Panc1 (cell line): ENCODE measurements around the gene FUS. TPM values are rescaled to one million over a fixed set of nuclear protein-coding genes. Genes with fewer than 3 reads are reported as not detected.

ENCODE experiments used
- ATAC-seq: fragments of 200-7000 bp; cut with Tn5 transposase; 2 replicates; pipeline ENCODE4 v1.9.1; 2020; ENCODE audit warnings: mild to moderate bottlenecking, moderate library complexity
- BruUV-seq: library from RNA; stranded (reverse); fragments of 400-500 nt; replicated peaks from 2 replicates; lab custom pipeline; 2021; lab: Mats Ljungman, UMichigan
- CTCF ChIA-PET: fragments of 300-600 bp; sonication (Branson Sonifier 250); formaldehyde crosslinking; loops from one replicate; lab custom pipeline; 2022; ENCODE audit warnings: antibody characterized with exemption; lab: Charles Lee
- POLR2A ChIA-PET: fragments of 300-600 bp; sonication (Branson Sonifier 250); formaldehyde crosslinking; loops from one replicate; lab custom pipeline; 2022; ENCODE audit warnings: antibody characterized with exemption; lab: Charles Lee
- DNase-seq: peaks from one replicate; pipeline ENCODE4 v3.0.0-alpha.2; 2010; ENCODE audit warnings: low read depth, low spot score
- H3K27ac ChIP-seq: 2 replicates; pipeline ENCODE4 v1.5.1; 2011; ENCODE audit warnings: mild to moderate bottlenecking, low read length, inconsistent platforms
- H3K27me3 ChIP-seq: fragments of 200-500 bp; sonication (Bioruptor generic); 2 replicates; pipeline ENCODE4 v1.6.0; 2014; ENCODE audit warnings: low read length, inconsistent platforms; ENCODE audit not compliant: control insufficient read depth, insufficient read depth
- H3K36me3 ChIP-seq: fragments of 200-500 bp; sonication (Bioruptor generic); 2 replicates; pipeline ENCODE4 v1.5.1; 2014; ENCODE audit warnings: inconsistent platforms, mild to moderate bottlenecking, low read length, moderate library complexity; ENCODE audit not compliant: control insufficient read depth, insufficient read depth
- H3K4me1 ChIP-seq: 2 replicates; pipeline ENCODE4 v1.5.1; 2011; ENCODE audit warnings: inconsistent platforms, mild to moderate bottlenecking, low read length, moderate library complexity; ENCODE audit not compliant: control insufficient read depth, insufficient read depth
- H3K4me3 ChIP-seq, 2 experiments: 2 replicates each; pipeline ENCODE4 v1.5.1; 2011 to 2012; ENCODE audit warnings: low read depth in 2 of 2, low read length in 2 of 2, mild to moderate bottlenecking in 2 of 2, inconsistent platforms in 1 of 2, moderate library complexity in 1 of 2
- H3K9me3 ChIP-seq: fragments of 200-500 bp; sonication (Bioruptor generic); 2 replicates; pipeline ENCODE4 v1.5.1; 2014; ENCODE audit warnings: low read depth, mild to moderate bottlenecking, inconsistent platforms, low read length, moderate library complexity; ENCODE audit not compliant: control insufficient read depth, insufficient read depth
- POLR2AphosphoS5 ChIP-seq: IDR thresholded peaks from 2 replicates; pipeline ENCODE4 v1.6.1; 2012; ENCODE audit warnings: mild to moderate bottlenecking, low read depth, low read length, moderate library complexity
- SIN3A ChIP-seq: IDR thresholded peaks from 2 replicates; pipeline ENCODE4 v1.6.1; 2012; ENCODE audit warnings: low read depth, mild to moderate bottlenecking, low read length, moderate library complexity, borderline replicate concordance; ENCODE audit not compliant: insufficient read depth
- TCF7L2 ChIP-seq: IDR thresholded peaks from 2 replicates; pipeline ENCODE4 v1.6.1; 2011; ENCODE audit warnings: mild to moderate bottlenecking, low read depth, low read length, inconsistent platforms
- in situ Hi-C: cut with HindIII; loops from 2 replicates; pipeline ENCODE4 v1.10.0; 2016; ENCODE audit warnings: low sequenced_read_pairs, low pct_unique_long_range_greater_than_20kb
- intact Hi-C: fragments of 100-400 bp; cut with micrococcal nuclease; formaldehyde crosslinking; loops from one replicate; pipeline ENCODE4 v1.10.0; 2022; ENCODE audit not compliant: unreplicated experiment
- total RNA-seq: library from RNA; stranded (reverse); gene quantifications from one replicate; pipeline ENCODE4 v1.2.1, GENCODE V29; 2021; ENCODE audit not compliant: unreplicated experiment
- TF ChIP-seq, protein P1 (sequence below): fragments of 450-650 bp; IDR thresholded peaks from 2 replicates; pipeline ENCODE4 v1.5.1; 2017; ENCODE audit warnings: mild to moderate bottlenecking
- TF ChIP-seq, protein P2 (sequence below), 2 experiments: IDR thresholded peaks; 2 replicates each; pipeline ENCODE4 v1.6.1; 2011 to 2012; ENCODE audit warnings: low read depth in 2 of 2, control low read depth in 1 of 2, low read length in 1 of 2, mild to moderate bottlenecking in 1 of 2, moderate library complexity in 1 of 2; ENCODE audit not compliant: insufficient read depth in 1 of 2

FUS gene
- total RNA-seq, 1 experiment from 2014 or later = 441 TPM

DNA sequence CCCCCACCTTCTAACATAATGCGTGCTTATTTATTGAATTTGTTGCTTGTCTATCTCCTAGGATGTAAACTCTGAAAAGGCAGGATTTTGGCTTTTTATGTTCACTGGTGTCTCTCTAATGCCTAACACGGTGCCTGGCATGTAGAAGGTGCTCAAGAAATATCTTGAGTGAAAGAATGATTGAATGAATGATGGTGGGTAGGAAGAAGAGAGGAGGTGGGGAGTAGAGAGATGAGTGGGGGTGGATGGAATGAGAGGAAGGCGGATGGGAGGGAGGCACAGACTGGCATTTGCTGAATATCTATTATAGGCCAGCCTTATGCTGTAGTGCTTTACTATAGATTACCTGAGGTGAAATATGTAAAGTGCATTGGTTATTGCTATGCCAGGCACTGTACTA, 32.4 kb upstream of the FUS start (continued):
- TF ChIP-seq, protein P1, sequence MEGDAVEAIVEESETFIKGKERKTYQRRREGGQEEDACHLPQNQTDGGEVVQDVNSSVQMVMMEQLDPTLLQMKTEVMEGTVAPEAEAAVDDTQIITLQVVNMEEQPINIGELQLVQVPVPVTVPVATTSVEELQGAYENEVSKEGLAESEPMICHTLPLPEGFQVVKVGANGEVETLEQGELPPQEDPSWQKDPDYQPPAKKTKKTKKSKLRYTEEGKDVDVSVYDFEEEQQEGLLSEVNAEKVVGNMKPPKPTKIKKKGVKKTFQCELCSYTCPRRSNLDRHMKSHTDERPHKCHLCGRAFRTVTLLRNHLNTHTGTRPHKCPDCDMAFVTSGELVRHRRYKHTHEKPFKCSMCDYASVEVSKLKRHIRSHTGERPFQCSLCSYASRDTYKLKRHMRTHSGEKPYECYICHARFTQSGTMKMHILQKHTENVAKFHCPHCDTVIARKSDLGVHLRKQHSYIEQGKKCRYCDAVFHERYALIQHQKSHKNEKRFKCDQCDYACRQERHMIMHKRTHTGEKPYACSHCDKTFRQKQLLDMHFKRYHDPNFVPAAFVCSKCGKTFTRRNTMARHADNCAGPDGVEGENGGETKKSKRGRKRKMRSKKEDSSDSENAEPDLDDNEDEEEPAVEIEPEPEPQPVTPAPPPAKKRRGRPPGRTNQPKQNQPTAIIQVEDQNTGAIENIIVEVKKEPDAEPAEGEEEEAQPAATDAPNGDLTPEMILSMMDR = no peak

DNA sequence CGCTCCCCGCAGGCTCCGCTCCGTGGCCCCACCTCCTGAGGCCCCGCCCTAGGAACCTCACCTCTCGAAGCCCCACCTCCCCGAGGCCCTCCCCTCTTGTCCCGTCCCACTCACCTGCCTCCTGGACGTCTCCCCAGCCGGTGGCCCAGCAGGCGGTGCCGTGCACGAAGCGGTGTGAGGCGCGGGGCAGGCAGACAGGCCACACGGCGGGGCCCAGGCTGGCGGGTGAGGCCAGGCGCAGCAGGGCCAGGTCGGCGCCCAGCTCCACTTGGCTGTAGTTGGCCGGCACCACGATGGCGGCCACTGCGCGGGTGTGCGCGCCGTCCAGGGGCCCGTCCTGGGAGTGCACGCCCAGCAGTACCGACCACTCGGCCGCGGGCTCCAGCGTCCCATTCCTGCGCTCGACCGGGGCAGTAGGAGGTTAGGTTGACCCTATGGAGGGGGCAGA, 31.6 kb upstream of the FUS start:
- Histone ChIP-seq H3K27ac (no peak overlapping the region), H3K4me3 (peak overlapping the region in 1 of 2 experiments; percentile 14; a peak in 1 of 4 replicates), H3K4me1 (no peaks in the 10 kb centered on the region), H3K9me3 (no peaks in the 10 kb centered on the region), H3K36me3 (no peaks in the 10 kb centered on the region), H3K27me3 (no peaks in the 10 kb centered on the region)
- TF ChIP-seq SIN3A = no peak
- TF ChIP-seq TCF7L2 = no peak
- TF ChIP-seq, protein P2, sequence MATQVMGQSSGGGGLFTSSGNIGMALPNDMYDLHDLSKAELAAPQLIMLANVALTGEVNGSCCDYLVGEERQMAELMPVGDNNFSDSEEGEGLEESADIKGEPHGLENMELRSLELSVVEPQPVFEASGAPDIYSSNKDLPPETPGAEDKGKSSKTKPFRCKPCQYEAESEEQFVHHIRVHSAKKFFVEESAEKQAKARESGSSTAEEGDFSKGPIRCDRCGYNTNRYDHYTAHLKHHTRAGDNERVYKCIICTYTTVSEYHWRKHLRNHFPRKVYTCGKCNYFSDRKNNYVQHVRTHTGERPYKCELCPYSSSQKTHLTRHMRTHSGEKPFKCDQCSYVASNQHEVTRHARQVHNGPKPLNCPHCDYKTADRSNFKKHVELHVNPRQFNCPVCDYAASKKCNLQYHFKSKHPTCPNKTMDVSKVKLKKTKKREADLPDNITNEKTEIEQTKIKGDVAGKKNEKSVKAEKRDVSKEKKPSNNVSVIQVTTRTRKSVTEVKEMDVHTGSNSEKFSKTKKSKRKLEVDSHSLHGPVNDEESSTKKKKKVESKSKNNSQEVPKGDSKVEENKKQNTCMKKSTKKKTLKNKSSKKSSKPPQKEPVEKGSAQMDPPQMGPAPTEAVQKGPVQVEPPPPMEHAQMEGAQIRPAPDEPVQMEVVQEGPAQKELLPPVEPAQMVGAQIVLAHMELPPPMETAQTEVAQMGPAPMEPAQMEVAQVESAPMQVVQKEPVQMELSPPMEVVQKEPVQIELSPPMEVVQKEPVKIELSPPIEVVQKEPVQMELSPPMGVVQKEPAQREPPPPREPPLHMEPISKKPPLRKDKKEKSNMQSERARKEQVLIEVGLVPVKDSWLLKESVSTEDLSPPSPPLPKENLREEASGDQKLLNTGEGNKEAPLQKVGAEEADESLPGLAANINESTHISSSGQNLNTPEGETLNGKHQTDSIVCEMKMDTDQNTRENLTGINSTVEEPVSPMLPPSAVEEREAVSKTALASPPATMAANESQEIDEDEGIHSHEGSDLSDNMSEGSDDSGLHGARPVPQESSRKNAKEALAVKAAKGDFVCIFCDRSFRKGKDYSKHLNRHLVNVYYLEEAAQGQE (IDR thresholded peaks at IDR 0.05; ENCODE audit: insufficient read depth in 1 of 2, low read depth in 2 of 2, low read length in 1 of 2) = no peak
- TF ChIP-seq, protein P1 = no peak
- TF ChIP-seq POLR2AphosphoS5 = no peak
- ATAC-seq (peak; percentile 50; the same call in 1 of the 2 replicates), DNase-seq (no peak)
- CTCF ChIA-PET = no interaction called here
- in situ Hi-C loops = no loop called here
- intact Hi-C loops = no loop called here
- no TSS peak for BruUV-seq
- POLR2A ChIA-PET = no interaction called here

DNA sequence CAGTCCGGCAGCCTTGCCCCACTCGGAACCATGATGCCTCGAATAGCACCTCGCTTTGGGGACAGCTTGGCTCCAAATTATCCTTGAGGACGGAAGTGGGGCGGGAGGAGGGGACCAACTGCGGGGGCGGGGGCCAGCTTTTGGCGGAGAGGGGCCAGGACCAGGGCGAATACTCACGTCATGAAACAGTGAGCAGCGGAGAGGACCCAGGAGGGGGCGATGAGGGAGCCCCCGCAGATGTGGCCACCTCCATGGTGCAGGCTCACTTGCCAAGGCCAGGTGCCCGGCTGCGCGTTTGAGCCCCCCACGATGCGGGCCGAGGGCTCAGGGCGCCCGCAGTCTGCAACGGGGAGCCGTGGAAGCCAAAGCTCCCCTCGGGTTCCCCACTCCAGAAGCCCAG, 31.0 kb upstream of the FUS start:
- Histone ChIP-seq H3K27ac (no peak overlapping the region), H3K9me3 (no peaks in the 10 kb centered on the region), H3K4me1 (no peaks in the 10 kb centered on the region), H3K4me3 (no peak overlapping the region), H3K36me3 (no peaks in the 10 kb centered on the region), H3K27me3 (no peaks in the 10 kb centered on the region)
- POLR2A ChIA-PET = no interaction called here
- intact Hi-C loops = no loop called here
- CTCF ChIA-PET = no interaction called here
- DNase-seq (no peak), ATAC-seq (no peak)
- in situ Hi-C loops = no loop called here
- no TSS peak for BruUV-seq
- TF ChIP-seq TCF7L2 (no peak), SIN3A (no peak), POLR2AphosphoS5 (no peak)
- TF ChIP-seq, protein P2 (IDR thresholded peaks at IDR 0.05; ENCODE audit: insufficient read depth in 1 of 2, low read depth in 2 of 2, low read length in 1 of 2) = no peak
- TF ChIP-seq, protein P1 = no peak
